Hematopoietic multipotent progenitor cell treated with erythropoietin and hydrocortisone succinate and interleukin-3 and kit ligand, for 6 days (in vitro differentiated cells): ENCODE data around the gene SLC26A1.
"Not testable (repeated sequence)": the region's sequence is repeated elsewhere in the genome, so short reads cannot be mapped to it uniquely, and the experiment has no call there.

ENCODE experiments used
- DNase-seq: peaks from one replicate; pipeline ENCODE4 v3.0.0-alpha.2; 2015

Gene SLC26A1

GRCh38 chr4:982814-983213 is 10.4 kb downstream of the SLC26A1 start:
- DNase-seq: no peak

- DNase-seq: no peak
Measured at GRCh38 chr4:982291-982690, 10.9 kb downstream of the SLC26A1 start.

- peak; percentile 70 for DNase-seq
Measured at GRCh38 chr4:978957-979701, 14.1 kb downstream of the SLC26A1 start.

GRCh38 chr4:976016-976415 is 17.2 kb downstream of the SLC26A1 start:
- DNase-seq: not testable (repeated sequence)

GRCh38 chr4:974668-975067 is 18.5 kb downstream of the SLC26A1 start:
- DNase-seq: no peak

GRCh38 chr4:973431-974397 is 19.5 kb downstream of the SLC26A1 start, which contains the start of gene DGKQ:
Gene DGKQ (minus strand): TSS chr4:973569. CDS start chr4:973482, 87 bp downstream.
- peak; percentile 88 for DNase-seq

- peak; percentile 58 for DNase-seq
Measured at GRCh38 chr4:972651-973424, 20.4 kb downstream of the SLC26A1 start.

- DNase-seq: no peak
Measured at GRCh38 chr4:971666-972500, 21.3 kb downstream of the SLC26A1 start.

GRCh38 chr4:970854-971520 is 22.2 kb downstream of the SLC26A1 start:
- no peak for DNase-seq

- no peak for DNase-seq
Measured at GRCh38 chr4:970046-970745, 23.0 kb downstream of the SLC26A1 start.

GRCh38 chr4:968621-969394 is 24.4 kb downstream of the SLC26A1 start:
- DNase-seq: no peak

- DNase-seq: no peak
Measured at GRCh38 chr4:968221-968620, 25.0 kb downstream of the SLC26A1 start.

- peak; percentile 35 for DNase-seq
Measured at GRCh38 chr4:967113-968104, 25.8 kb downstream of the SLC26A1 start.

- no peak for DNase-seq
Measured at GRCh38 chr4:966266-967112, 26.7 kb downstream of the SLC26A1 start.

GRCh38 chr4:965766-966134 is 27.5 kb downstream of the SLC26A1 start:
- no peak for DNase-seq

GRCh38 chr4:965048-965765 is 28.0 kb downstream of the SLC26A1 start:
- DNase-seq: no peak
